HT1080 (cell line): ENCODE results near the gene TIMM23. TPM values are rescaled to one million over a fixed set of nuclear protein-coding genes. Genes with fewer than 3 reads are reported as not detected.
"Not testable (repeated sequence)": the region's sequence is repeated elsewhere in the genome, so short reads cannot be mapped to it uniquely, and the experiment has no call there.

Source experiments
- DNase-seq: peaks from one replicate; pipeline ENCODE4 v3.0.0-alpha.2; 2015; ENCODE audit warnings: low read depth
- total RNA-seq: library from RNA; depleted of rRNA; stranded (reverse); fragments of >200 nt; shearing (Covaris generic); gene quantifications from 2 replicates; pipeline ENCODE4 v1.2.3, GENCODE V29; 2014

Gene TIMM23
- total RNA-seq, 1 experiment from 2014 or later = 211 TPM

DNA sequence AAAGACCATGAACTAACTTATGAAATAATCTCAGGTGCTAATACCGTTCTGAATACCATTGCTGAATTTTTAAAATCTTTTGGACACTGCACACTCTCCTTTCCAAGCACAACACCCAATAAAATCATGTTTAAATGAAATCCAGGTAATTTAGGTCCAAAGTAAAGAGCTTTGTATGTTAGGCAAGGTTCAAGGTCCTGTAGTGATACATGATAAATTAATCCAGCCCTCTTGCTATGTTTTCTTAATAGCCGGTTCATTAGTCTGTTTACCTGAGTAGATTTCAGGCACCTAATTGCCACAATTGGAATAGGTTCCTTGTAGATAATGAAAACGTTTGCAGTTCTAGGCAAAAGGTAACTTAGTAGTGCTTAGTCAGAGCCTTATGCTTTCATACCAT is 13.3 kb downstream of the TIMM23 start:
- not testable (repeated sequence) for DNase-seq

DNA sequence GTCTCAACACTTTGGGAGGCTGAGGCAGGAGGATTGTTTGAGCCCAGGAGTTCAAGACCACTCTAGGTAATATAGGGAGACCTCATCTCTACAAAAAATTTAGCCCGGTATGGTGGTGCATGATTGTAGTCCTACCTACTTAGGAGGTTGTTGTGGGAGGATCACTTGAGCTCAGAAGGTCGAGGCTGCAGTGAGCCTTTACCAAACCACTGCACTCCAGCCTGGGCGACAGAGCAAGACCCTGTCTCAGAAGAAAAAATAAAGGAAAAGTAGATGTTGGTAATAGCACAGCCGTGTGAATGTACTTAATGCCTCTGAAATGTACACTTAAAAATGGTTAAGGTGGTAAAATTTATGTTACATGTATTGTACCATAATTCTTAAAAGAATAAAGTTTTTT is 25.3 kb downstream of the TIMM23 start:
- DNase-seq = no peak

DNA sequence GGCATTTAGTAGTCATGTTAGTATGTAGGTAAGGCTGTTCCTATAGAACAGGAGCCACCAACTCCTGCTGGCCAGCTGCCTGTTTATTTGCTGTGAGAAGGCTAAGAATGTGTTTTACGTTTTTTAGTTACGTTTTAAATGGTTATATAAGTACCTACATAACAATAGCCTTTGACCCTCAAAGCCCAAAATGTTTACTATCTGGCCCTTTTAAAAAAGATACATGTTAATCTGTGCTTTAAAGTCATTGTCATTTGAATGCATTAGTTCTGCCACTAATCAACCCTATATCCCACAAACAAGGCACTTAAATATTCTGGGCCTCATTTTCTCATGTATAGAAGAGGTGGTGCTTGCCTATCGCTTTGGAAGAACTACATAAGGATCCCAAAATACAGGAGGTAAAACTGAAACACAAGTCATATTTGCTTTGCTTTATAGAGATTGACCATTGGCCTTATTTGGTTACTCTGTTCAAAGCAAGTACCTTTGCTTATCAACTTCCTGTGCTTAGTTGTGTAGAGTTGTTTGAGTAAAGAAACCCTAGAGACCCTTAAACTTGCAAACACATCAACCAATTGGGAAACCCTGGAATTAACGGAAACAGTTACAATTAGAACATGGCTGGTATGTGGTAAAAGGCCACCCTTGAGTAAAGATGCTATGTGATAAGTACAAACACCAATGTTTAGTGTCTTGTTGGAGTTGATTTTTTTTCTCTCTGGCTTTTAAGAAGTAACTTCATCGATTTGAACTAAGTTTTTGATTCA is 25.9 kb downstream of the TIMM23 start:
- DNase-seq = no peak

DNA sequence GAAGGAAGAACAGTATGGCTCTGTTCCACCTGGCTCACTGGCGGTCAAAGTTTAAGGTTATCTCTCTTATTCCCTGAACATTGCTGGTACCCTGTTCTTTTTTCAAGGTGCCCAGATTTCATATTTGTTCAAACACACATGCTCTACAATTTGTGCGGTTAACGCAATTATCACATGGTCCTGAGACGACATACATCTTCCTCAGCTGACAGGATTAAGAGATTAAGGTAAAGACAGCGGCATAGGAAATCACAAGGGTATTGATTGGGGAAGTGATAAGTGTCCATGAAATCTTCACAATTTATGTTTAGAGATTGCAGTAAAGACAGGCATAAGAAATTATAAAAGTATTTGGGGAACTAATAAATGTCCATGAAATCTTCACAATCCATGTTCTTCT is 27.7 kb downstream of the TIMM23 start:
- DNase-seq = not testable (repeated sequence)

DNA sequence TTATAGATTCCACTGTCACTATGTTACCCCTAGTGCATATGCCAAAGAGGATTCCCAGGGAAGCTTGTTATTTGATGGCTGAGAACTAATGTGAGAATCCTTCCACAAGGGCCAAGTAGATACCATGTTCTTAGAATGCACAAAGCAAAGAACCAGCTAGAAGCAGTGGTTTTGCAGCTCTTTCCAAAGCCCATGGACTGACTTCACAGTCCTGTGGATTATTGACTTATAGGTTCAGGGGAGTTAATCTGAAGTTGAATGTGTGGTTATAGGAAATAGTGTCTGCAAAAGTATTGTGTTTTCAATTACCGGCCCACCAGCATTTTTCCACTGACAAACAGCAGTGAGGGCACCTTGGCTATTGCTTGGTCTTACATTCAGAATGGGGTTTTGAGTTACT is 28.2 kb downstream of the TIMM23 start:
- DNase-seq = no peak

DNA sequence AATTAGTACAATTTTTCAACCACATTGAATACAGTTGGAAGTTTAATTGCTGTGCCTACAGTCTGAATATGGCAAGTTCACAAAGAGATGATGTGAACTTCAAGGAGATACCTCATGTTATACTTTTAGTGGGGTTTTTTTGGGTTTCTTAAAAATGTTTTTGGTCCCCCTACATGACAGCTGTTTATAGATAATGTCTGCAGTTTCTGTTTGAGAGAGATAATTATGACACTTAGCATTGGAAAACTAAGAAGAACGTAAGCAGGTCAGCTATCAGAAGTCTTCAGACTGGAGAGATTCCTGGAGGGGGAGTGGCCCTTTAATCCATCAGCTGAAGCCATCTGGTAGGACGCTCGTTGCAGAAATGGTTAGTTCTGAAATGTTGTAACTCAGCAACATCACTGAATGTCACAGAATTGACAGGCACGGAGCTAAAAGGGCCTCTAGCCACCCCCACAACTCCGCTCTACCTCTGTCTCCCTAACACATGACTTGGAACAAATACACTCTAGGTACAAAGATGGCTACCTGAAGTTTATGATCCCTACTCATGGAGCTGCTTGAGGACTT is 29.0 kb downstream of the TIMM23 start:
- DNase-seq = no peak

DNA sequence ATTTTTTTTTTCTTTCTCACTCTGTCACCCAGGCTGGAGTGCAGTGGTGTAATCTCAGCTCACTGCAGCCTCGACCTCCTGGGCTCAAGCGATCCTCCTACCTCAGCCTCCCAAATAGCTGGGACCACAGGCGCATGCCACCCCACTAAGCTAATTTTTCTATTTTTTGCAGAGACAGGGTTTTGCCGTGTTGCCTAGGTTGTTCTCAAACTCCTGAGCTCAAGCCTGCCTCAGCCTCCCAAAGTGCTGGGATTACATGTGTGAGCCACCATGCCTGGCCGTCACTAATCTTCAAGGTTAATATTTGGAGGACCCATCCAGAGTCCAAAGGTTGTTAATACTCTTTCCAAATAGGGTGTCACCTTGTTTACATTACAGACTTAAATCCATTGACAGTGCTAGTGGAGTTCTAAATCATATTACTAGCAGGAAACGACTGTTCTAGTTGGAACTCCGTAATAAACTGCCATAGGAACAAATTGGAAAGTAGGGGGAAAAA is 29.9 kb downstream of the TIMM23 start:
- not testable (repeated sequence) for DNase-seq

DNA sequence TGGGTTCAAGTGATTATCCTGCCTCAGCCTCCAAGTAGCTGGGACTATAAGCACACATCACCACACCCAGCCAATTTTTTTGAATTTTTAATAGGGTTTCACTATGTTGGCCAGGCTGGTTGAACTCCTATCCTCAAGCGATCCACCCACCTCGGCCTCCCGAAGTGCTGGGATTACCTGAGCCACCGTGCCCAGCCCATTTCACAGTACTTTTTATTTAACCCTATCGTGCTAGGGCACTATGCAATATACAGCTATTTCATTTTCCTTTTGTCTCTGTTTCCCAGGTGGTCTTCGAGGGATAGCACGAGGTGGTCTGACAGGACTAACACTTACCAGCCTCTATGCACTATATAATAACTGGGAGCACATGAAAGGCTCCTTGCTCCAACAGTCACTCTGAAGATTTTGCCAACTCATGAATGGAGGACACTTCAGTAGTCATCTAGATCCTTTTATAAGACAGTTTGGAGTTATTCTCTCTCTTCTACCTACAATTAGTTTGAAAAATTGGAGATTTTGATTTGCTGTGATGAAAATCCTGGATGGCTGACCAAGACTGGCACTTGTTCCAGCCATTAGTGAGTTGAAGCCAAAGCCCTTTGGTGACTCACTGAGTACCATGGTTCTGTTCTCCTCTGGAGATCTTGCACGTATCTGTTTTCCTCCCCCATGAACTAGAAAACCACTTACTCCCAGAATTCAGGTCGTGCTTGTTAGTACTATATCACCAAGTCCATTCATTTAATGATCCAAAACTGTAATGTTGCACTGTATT is 30.8 kb downstream of the TIMM23 start:
- DNase-seq = no peak

DNA sequence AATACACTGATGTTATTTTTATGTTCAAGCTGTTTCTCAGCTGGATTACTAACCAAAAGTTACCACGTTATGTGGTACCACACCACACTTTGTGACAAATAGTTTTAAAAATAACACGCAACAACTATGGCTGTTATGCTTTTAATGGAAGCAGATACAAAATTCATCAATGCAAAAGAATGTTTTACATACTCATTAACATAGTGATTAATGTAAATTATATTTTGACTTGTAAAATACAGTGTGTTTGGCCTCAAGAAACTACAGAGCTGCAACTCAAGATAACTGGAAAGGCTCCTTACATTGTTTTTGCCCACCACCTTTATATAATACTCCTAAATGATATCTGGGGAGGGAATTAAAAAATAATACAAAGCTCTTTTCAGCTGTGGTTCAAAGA is 32.7 kb downstream of the TIMM23 start:
- no peak for DNase-seq

DNA sequence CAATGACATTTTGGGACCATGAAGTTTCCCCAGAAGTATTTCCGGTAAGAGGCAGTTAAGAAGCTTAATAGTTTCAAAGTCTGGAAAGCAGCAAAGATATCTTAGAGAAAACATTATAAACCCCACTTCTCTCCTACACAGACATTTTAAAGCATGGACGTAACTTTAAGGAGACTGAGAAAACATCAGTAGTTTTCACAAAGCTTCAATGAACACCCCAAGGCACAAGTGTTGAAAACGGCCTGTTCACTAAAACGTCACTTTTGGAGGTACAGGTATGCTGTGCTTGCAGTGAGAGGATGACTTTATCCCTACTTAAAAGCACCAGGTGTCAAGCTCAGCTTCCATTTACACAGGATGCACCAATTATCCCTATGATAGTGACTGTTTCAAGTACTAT is 33.1 kb downstream of the TIMM23 start:
- no peak for DNase-seq

DNA sequence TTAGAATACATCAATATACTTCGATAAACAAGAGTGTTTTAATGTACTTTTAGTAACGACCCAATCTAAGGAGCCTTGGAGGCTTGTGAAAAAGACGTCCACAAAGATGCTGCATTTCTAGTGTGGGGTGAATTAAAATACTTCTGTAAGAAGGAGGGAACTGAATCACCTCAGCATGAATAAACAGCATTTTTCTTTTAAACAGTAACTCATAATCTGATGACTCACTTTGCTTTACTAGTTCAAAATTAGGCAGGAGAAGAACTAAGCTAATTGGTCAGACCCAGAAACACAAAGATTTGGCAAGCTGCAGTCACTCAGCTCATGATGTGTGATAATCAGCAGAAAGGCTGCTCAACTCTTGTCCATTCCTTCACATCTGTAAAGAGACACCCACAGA is 33.9 kb downstream of the TIMM23 start:
- DNase-seq = peak; percentile 50

DNA sequence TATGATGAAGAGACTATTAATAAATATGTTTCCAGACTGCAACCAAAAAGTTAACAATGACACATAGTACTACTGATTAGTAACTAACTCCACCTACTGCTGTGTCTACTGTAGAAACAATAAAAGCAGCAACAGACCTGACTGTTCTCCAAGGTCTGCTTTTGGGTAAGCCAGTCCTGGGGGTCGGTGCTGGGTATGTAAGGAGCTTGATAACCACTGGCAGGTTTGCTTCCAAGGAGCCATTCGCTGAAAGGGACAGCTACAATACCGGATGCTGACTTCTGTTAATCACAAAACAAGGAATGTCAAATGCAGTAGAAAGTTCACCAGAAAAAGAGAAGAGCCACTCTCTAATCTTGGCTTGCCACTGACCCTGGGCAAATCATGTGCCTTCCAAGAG is 40.5 kb downstream of the TIMM23 start:
- no peak for DNase-seq

DNA sequence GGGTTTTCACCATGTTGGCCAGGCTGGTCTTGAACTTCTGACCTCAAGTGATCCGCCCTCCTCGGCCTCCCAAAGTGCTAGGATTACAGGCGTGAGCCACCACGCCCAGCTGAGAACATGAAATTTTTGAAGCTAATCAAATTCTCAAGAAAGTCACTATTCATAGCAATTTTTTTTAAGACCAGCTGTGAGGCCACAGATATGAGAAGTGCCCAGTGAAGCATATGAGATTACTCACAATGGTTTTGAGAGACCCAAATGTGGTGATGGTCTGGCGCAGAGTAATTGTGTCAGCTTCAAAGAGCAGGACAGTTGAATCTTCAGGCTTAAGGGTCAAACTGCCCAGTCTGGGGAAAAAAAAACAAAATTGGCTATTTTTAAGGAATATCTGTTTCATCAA is 41.9 kb downstream of the TIMM23 start:
- no peak for DNase-seq

DNA sequence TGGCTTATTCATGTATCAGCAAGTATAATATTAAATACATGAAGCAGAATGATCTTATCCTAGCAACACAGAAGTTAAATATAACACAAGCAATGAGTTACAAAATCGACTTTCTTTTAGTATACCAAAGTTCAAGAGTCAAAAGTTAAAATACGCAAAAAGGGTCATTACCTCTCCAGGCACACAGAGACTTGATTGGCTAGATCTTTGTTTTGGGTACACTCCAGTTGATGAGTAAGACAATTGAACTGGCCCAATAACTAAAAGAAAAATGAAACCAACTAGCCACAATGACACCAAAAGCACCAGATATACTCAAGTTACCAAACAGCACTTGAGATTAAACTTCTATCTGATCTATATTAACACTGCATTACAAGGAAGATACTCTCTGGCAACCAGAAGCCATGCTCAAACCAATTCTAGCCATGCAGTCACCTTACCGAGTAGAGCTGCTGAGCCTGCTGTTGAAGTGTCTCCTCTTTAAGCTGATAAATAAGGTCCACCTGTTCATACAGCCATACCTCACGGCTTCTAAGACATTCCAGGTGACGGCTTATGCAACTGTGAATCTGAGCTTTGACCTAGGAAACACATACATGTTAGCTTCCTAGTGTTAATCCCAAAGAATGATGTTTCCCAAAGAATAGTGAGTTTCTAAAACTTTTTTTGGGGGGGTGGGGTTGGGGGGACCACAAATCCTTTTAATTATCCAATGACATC is 42.6 kb downstream of the TIMM23 start:
- no peak for DNase-seq

DNA sequence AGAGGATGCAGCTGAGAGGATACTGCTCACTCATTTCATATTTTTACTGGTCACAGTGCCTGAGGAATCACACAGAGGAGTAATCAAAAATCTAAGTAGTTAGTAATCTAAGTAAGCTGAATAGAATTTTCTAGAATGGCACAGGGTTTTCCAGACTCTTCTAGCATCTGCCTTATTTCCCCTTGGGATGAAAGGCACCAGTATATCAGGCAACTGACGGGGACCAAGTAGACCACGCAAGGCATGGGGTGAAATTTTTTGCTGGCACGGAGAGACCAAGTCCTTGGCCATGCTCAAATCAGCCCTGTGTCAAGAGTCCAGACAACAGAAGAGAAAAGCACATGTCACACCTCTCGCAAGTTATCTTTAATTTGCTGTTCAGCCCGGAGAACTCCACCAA is 43.9 kb downstream of the TIMM23 start:
- DNase-seq = no peak

DNA sequence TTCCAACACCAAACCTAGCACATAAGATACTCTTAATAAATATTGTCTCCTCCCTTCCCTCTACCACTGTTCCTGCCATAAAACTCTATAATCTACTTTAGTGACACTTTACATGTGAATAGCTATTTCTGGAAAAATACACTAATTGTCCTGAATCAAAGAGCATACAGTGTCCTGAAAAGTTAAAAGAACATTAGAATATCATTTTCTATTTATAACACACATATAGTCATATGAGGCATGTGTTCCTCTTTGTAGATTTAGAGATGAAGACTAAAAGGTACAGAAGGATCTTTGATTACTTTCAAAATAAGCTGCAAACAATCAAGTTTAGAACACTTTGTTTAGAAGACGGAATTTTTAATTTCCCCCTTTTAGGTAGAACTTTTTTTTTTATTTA is 44.5 kb downstream of the TIMM23 start:
- DNase-seq = no peak

DNA sequence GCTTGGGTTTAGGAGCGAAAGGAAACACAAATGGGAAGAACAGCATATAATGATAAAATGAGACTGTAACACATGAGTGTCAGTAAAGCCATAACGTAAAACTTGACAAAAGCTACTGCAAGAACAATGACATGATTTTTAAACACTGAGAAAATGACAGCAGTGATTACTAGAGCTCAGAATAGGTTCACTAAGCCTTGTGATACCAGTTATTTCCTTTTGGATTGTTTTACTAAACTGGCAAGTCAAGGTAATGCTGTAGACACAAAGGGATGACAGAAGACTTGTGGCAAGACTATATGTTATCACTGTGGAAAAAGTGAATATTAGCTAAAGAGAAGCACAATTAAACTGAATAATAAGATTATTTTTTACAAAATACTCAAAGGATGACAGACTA is 45.4 kb downstream of the TIMM23 start:
- DNase-seq = no peak

DNA sequence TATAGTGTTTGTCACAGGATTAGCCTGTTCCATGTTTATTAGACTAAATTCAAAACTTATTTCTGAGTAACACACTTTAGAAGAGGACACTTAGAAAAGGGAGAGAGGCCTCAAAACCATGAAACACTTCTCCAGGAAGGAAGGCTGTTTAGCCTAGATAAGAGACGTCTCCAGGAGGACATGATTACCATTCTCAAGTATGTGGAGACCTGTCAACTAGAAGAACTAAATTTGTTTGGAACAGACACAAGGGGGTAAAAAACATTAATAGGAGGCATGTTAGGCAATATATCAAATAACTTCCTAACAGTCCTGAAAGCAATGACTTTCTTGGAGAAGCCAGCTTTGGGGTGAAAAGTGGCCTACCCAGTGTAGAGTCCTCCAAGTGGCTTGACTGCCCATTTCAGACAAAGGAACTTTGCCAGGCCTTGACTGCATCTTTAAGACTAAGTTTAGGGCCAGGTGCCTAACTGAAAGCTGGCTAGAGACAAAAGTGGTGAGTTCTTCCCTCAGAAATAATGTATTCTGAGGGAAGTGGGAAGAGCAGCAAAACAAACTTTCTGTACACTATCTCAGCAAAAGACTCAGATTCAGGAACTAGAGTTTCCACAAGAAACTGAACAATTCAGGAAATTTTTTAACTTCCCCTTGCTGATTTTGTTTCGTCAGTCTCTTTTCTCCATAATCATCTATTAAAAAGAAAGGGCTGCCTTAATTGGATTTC is 46.3 kb downstream of the TIMM23 start:
- no peak for DNase-seq

DNA sequence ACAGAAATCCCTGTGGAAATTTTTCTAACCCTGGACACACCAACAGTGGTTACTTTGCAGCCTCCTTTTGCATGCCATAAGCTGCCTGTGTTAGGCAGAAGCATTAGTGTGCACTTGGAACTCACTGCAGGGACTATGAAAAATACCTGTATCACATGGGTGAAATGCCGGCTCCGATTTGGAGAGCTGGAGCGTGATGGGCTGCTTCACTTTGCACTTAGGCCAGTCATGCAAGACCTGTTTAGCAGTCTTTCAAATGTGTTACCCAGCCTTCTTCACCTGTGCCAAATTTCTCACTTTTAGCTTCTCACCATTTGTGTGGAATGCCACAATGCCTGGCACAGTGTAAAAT is 46.9 kb downstream of the TIMM23 start:
- DNase-seq = no peak

DNA sequence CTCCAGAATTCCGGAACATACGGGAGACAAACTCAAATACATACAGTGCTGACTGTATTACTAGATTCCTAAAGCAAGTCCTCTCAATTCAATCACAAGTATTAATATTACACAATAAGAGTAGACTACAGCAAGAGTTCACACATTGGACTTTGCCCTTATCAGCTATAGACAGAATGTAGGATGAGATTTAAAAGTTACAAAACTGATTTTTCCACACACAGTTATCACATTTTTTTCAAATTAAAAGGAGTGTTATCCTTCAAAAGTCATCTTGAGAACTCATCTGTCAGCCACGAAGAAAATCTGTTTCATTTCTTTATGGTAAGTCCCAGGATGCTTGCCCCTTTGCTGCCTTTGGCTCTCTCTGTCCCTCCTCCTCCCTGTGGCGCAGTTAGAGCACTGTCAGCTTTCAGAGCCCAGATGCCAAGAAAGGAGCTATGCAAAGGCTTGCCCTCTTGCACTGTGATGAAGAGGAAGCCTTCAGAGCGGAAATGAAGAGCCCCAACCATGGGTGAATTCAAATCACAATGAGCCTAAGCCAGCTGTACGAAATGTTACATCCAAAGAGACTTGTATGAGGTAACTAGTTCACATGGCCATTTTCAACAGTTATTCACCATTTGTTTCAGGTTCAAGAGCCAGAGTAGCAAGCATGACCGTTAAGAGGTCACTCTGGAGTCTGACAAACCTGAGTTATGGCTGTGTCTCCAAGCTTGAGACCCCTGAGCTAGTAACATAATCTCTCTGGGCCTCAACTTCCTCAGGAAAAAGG is 47.5 kb downstream of the TIMM23 start:
- DNase-seq = no peak

DNA sequence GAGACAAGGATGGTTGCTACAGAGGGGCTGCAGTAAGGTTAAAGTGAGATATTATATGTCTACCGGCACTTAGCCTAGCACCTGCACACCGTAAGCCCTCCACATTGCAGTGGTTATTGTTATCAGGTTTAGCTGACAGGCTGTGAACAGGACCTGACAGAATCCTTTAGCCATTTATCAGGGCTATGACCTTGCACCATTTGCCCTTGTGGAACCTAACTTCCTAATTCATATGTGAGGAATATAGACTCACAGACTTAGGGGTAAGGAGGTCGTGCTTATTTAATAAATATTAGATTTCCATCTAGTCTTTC is 48.0 kb downstream of the TIMM23 start:
- DNase-seq = no peak
